Stimulated activated CD4-positive, alpha-beta T cell treated with anti-CD3 and anti-CD28 coated beads, Interleukin-1b, Interleukin-23, amount 100 ng/mL, for 1 hour (primary cell): ENCODE results near the gene RSBN1.
"Not testable (repeated sequence)": the region's sequence is repeated elsewhere in the genome, so short reads cannot be mapped to it uniquely, and the experiment has no call there.

Source experiments
- DNase-seq, 2 donors: peaks; one replicate each; pipeline ENCODE4 v3.0.0-alpha.2; 2020; ENCODE audit warnings: low read depth in 2 of 2

The RSBN1 gene

DNA sequence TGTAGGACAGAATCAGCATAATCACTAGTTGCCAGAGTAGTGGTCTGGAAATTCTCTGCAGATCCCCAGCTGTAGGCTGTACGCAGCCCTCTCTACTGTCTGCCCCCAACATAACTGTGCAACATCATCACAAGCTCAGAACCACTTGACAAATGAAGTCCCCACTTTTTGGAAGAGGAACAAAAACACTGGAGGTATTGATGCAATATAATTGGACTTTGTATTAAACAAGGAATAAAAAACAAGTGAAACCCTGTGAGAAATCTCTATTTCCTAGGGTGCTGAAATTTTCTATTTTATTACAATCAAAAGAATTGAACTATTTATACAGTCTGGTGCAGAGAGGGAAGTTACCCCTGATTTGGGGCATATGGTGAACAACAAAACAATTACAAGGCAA lies 68.2 kb downstream of the RSBN1 start:
- DNase-seq, result no peak

DNA sequence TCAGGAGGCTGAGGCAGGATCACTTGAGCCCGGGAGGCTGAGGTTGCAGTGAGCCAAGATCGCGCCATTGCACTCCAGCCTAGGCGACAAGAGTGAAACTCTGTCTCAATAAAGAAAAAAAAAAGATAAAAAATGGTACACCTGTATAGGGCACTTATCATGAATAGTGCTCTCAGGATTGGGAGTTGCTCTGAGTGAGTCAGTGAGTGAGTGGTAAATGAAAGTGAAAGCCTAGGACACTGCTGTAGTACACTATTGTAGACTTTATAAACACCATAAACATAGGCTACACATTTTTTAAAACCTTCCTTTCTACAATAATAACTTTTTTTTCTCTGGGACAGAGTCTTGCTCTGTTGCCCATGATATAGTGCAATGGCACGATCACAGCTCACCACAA lies 69.8 kb downstream of the RSBN1 start:
- no peak for DNase-seq

DNA sequence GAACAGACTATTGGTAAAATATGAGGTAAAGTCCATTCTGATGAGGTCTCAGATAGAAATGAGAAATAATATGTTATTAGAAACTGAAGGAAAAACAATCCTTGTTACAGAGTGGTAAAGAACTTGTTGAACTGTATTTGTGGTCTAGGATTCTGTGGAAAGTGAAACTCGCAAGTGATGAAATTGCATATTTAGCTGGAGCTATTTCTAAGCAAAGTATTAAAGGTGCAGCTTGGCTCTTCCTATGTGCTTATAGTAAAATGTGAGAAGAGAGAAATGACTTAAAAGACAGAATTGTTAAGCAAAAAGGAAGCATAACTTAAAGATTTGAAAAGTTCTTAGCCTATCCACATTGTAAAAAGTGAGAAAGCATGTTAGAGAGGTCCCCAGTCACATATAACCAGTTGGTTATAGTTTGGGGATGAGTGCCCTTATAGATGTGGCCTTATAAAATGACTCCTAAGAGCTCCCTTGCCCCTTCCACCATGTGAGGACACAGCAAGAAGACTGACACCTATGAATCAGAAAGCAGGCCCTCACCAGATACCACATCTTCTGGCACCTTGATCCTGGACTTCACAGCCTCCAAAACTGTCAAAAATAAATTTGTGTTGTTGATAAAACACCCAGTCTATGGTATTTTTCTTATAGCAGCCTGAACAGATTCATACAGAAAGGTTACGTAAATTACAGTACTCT lies 77.8 kb downstream of the RSBN1 start:
- no peak for DNase-seq

DNA sequence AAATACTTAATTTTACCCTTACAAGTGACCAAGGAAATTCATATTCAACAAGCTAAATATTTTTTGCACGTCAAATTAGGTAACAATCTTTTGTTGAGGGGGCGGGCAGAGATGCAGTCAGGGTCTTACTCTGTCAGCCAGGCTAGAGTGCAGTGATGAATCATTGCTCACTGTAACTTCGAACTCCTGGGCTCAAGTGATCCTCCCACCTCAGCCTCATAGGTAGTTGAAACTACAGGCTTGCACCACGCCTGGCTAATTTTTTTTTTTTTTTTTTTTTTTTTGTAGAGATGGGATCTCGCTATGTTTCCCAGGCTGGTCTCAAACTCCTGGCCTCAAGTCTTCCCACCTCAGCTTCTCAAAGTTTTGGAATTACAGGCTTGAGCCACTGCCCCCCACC lies 79.5 kb downstream of the RSBN1 start:
- DNase-seq, result no peak

DNA sequence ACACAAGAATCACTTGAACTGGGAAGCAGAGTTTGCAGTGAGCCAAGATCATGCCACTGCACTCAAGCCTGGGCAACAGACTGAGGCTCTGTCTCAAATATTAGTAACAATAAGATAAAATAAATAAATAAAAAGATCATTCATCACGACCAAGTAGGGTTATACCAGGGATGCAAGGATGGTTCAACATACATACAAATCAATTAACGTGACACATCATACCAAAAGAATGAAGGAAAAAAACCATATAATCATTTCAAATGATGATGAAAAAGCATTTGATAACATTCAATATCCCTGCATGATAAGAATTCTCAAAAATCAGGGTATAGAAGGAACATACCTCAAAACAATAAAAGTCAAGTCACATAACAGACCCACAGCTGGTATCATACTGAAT lies 91.3 kb downstream of the RSBN1 start:
- DNase-seq, result no peak

DNA sequence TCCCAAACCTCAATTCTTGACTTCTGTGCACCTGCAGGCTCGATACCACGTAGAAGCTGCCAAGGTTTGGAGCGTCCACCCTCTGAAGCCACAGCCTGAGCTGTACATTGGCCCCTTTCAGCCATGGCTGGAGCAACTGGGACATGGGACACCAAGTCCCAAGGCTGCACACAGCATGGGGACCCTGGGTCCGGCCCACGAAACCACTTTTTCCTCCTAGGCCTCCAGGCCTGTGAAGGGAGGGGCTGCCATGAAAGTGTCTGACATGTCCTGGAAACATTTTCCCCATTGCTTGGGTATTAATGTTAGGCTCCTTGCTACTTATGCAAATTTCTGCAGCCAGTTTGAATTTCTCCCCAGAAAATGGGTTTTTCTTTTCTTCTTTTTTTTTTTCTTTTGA lies 93.7 kb downstream of the RSBN1 start:
- not testable (repeated sequence) for DNase-seq

DNA sequence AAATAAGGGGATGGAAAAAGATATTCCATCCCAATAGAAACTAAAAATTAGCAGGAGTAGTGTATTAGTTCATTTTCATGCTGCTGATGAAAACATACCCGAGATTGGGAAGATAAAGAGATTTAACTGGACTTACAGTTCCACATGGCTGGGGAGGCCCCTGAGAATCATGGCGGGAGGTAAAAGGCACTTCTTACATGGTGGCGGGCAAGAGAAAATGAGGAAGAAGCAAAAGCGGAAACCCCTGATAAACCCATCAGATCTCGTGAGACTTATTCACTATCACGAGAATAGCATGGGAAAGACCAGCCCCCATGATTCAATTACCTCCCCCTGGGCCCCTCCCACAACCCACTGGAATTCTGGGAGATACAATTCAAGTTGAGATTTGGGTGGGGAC lies 94.8 kb downstream of the RSBN1 start:
- not testable (repeated sequence) for DNase-seq

DNA sequence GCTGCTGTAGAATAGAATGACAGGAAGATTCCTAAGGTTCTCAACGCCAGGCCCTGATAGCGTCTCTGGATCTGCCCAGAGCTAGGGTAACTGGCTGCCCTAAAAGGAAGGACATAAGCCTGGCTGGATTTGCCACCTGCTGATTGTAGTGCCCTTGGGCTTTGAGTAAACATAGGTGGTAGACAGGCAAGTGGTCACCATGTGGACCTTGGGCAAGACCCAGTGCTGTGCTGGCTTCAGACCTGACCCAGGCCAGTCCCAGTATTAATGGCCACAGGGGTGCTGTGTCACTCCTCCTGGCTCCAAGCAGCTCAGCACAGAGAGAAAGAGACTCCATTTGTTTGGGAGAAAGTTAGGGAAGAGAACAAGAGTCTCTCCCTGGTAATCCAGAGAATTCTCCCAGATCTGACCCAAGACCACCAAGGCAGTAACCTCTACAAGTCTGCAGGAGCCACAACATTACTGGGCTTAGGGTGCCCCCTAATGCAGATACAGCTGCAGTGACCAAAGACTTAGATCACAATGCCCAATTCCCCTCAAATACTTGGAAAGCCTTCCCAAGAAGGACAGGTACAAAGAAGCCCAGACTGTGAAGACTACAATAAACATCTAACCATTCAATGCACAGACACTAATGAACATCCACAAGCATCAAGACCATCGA lies 97.5 kb downstream of the RSBN1 start:
- DNase-seq, result no peak
